Caki2 (cell line): ENCODE results near the gene ZNF160. TPM values are rescaled to one million over a fixed set of nuclear protein-coding genes. Genes with fewer than 3 reads are reported as not detected.
"Not testable (repeated sequence)": the region's sequence is repeated elsewhere in the genome, so short reads cannot be mapped to it uniquely, and the experiment has no call there.

Experiments
- DNase-seq: peaks from one replicate; pipeline ENCODE4 v3.0.0-alpha.2; 2015; ENCODE audit warnings: low read depth
- in situ Hi-C: cut with HindIII; loops from 2 replicates; pipeline ENCODE4 v1.10.0; 2016; ENCODE audit warnings: low sequenced_read_pairs, low pct_unique_long_range_greater_than_20kb, mixed read lengths
- total RNA-seq: library from RNA; depleted of rRNA; stranded (reverse); fragments of >200 nt; shearing (Covaris generic); gene quantifications from 2 replicates; pipeline ENCODE4 v1.2.3, GENCODE V29; 2014; ENCODE audit warnings: low replicate concordance; rRNA removed

Gene ZNF160
- total RNA-seq, result 12.3 and 22.3 TPM in 2 replicates

DNA sequence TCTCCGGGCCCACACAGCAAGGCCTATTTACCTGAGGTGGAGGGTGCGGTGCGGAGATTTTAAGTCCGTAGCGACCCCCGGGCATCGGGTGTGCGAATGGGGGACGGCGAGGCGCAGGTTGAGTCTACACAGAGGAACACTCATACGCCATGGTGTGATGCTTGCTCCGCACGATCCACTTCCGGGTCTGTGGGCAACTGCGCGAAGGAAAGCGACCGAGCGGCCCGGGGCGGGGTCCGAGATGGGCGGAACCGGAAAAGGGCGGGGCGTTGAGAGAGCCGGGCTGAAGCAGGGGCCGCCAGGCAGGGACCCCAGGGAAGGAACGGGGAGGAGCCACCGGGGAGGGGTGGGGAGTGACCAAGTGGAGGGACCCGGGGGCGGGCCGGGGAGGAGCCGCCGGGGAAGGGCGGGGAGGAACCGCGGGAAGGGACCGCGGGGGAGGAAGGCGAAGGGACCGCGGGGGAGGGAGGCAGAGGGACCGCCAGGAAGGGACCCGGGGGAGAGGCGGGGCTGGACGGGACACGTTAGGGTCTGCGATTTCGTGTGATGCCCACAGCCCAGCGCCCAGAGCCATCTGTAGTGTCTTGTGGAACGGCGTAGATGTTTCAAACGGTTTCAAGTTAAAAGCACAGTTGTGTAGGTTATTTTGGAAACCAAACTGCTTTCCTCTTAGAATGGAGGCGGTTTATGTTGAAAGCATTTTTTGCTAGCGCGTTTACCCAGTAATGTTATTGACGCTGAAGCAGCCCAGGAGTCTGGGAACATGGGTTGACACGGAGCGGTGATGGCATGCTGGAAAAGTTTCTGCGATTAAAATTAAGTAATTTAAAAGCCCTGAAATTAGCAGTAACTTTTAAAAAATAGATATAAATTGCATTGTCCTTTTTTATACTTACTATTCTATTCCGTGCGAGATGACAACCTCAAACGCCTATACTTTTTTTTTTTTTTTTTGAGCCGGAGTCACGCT, at the start of gene ZNF160:
TSS of gene ZNF160 (minus strand) at position 189 of the 970 bp plus-strand sequence. CDS start 17,146 bp downstream, outside the sequence.
- in situ Hi-C loops, result no loop called here
- peak; percentile 95 for DNase-seq

- in situ Hi-C loops, result no loop called here
- no peak for DNase-seq
Measured at GRCh38 chr19:53147645-53148044, 44.4 kb upstream of the ZNF160 start.

- no peak for DNase-seq
- in situ Hi-C loops, result no loop called here
Measured at GRCh38 chr19:53140351-53140750, 37.1 kb upstream of the ZNF160 start.

DNA sequence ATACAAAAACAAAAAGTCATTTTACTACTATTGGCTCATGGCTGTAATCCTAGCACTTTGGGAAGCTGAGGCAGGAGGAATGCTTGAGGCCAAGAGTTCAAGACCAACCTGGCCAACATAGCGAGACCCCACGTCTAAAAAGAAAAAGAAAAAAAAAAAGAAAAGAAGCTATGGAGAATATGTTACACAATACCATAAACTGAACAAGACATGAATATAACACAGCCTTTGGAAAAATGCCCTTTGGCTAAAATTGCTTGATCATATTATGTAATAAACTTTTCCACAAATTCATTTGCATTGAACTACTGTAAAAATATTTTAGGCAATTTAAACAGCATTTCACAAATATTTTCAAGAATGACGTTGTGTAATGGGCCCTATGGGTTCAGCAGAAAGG, 33.2 kb upstream of the ZNF160 start:
- in situ Hi-C loops, result no loop called here
- no peak for DNase-seq

DNA sequence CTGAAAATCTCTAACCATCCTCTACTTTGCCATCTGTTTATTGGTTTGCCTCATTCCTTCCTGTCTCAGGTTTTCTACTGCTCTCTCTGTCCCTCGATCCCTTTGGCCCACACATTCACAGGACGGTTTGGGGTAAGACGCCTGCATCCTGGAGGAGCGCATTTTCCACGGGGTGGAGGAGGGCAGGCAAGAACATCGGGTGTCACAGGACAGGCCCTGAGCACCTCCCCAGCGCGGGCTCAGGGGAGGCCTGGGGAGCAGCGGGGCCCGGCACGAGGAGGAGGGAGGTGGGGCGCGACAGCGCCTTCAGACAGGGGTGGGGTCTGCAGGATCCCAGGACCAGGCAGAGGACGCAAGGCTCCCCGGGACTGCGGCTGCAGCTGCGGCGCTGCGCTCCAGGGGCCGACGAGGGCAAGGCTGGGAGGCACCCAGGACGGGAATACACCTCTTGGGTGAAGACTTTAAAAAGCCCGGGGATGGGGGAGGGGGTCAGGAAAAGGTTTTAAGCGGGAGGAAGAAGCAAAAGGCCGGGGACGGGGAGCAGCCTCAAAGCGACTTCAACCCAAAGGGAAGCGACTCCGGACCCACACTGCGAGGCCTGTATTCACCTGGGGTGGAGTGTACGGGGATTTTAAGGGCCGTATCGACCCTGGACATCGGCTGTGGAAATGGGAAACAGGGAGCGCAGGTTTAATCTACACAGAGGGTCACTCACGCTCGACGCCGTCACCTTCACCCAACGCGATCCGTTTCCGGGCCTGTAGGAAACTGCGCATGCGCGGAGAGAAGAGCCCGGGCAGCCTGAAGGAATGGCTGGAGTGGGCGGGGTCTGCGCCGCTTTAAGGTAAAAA, 29.1 kb upstream of the ZNF160 start, which contains the start of gene ZNF415:
TSS of gene ZNF415 (minus strand) at position 770 of the 851 bp plus-strand sequence. CDS start 10,234 bp downstream, outside the sequence.
- DNase-seq, result no peak
- in situ Hi-C loops, result no loop called here

DNA sequence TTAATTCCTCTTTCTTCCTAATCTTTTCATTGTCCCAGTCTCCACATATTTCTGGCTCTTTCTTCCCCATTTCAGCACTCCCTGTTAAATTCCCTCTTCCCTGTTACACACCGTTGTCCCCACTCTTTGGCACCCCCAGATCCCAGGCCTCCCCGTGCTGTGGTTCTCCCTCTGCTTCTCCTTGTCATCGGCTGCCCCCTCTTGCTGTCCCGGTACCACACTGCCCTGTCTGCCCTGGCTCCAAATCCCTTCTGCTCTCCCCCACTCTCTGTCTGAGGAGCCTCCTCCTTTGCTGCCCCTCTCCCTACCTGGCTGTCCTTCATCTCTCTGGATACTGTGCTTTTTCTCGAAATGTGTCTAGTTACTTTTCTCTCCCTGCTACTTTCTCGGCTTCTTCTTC, 28.5 kb upstream of the ZNF160 start:
- in situ Hi-C loops, result no loop called here
- no peak for DNase-seq

- no peak for DNase-seq
Measured at GRCh38 chr19:53131085-53131590, 27.9 kb upstream of the ZNF160 start.

GRCh38 chr19:53130506-53130905, 27.3 kb upstream of the ZNF160 start:
- in situ Hi-C loops, result no loop called here
- DNase-seq, result no peak

More at GRCh38 chr19:53131085-53131590, 27.9 kb upstream of the ZNF160 start:
- in situ Hi-C loops, result no loop called here

DNA sequence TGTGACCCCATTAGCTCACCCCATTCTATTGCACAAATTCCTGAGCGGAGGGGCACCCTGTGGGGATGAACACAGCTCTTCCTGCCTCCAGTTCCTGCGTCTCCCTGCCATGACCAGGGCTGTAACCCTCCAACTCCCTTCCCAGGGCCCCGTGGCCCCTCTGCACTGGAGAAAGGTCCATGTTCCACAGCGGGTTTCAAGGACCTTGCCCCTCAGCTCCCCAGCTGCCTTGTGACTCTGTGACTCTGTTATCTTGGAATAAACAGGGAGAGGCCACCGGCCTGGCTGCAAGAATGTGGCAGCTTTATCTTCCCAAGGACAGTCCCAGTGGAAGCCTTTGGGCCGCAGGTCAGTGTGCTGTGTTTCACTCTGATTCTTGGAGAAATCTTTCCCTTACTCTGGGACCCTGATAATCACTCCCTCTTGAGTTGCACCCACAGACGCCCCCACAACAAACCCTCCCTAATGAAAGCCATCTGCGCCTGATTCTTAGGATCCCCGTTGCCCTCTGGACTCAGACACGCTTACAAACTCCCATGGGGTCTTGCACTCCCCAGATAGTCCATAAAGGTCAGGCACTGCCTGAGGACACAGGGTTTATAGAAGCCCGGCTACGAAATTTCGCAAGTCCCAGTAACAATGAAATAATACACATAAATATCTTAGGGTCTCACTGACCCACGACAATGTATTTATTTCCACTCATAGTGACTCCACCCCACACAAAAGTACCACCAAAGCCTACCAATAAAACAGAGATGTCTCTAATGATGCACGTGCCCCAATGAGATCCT, 23.7 kb upstream of the ZNF160 start:
- in situ Hi-C loops, DNase-seq: not testable (repeated sequence)

DNA sequence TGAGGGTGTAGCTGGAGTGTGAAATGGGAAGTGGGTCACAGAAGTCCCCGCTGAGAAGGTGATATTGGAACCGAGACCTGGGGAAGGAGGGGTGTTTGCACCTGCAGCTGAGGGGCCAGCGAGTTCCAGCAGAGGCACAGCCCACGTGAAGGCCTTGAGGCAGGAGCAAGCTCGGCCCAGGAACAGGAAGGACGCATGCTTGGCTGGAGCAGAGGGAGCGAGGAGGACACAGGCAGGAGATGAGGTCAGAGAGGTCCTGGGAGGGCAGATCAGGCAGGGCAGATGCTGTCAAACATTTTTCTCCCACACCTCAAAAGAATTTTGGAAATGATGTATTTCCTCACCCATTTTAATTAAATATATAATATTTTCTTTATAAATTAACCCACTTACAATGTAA, 20.2 kb upstream of the ZNF160 start:
- DNase-seq, result no peak
- in situ Hi-C loops, result no loop called here

DNA sequence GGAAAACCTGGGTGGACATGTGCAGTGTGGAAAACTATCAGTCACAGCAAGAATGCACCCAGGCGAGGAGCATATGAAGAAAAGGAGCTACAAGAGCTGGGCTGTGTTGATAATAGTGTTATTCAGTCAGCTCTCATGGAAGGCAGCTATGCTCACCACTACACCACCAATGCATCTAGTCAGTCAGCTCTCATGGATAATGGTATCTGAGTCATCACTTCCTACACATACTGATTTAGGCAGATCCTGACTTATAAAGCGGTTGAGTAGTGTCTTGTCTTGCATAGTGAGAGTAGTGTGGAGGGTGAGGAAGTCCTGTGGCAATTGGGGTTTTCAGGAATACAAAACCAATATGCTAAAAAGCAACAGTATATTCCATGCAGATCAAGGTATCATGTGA, 9.1 kb upstream of the ZNF160 start:
- in situ Hi-C loops, result no loop called here
- DNase-seq, result no peak

- in situ Hi-C loops, result no loop called here
- DNase-seq, result no peak
Measured at GRCh38 chr19:53109527-53109926, 6.3 kb upstream of the ZNF160 start.

DNA sequence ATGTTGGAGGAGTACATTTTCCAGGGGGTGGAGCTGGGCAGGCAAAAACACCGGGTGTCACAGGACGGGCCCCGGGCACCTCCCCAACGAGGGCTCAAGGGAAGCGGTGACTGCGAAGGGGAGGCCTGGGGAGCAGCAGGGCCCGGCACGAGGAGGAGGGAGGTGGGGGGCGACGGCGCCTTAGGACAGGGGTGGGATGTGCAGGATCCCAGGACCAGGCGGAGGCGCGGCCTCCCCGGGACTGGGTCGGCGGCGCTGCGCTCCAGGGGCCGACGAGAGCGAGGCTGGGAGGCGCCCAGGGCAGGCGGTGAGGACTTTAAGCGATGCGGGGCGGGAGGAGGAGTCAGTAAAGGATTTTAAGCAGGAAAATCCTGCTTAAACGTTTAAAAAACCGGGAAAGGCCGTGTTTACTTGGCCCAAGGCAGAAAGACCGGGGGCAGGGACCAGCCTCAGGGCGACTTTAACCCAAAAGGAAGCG, 427 bp downstream of the ZNF160 start:
- in situ Hi-C loops, result no loop called here
- DNase-seq, result peak; percentile 44

DNA sequence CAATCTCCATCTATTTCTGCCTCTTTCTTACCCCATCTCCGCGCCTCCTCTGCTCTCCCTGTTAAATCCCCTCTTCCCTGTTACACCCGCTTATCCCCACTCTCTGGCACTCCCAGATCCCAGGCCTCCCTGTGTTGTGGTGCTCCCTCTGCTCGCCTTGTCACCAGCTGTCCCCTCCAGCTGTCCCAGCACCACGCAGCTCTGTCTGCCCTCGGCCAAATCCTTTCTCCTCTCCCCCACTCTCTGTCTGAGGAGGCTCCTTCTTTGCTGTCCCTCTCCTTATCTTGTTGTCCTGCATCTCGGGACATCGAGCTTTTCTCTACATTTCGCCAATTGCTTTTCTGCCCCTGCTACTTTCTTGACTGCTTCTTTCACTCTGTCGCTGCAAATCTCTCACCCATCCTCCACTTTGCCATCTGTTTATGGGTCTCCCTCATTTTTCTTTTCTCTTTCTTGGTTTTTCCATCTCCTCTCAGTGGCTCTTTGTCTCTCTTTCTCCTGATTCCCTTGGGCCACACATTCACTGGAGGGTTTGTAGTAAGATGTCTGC, 941 bp downstream of the ZNF160 start:
- in situ Hi-C loops, result no loop called here
- DNase-seq, result no peak

GRCh38 chr19:53101518-53101917, 1.7 kb downstream of the ZNF160 start:
- in situ Hi-C loops, result no loop called here
- no peak for DNase-seq

DNA sequence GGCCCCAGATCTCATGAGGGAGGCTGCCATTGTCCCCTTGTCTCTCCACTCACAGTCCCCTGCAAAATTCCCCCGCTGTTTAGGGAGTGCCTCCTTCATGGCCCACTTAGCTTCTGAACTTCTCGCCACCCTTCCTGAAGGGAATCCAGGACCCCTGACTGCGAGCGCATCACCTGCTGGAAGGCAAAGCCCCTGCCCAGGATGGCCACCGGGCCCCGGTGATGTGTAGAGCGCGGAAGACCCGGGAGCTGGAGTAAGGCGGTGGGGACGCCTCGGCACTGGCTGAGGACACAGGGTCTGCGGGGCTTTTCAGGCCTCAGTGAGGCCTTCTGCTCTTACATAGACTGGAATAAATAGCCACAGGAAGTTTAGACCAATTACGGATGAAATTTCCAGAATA, 4.7 kb downstream of the ZNF160 start:
- in situ Hi-C loops, DNase-seq: not testable (repeated sequence)

DNA sequence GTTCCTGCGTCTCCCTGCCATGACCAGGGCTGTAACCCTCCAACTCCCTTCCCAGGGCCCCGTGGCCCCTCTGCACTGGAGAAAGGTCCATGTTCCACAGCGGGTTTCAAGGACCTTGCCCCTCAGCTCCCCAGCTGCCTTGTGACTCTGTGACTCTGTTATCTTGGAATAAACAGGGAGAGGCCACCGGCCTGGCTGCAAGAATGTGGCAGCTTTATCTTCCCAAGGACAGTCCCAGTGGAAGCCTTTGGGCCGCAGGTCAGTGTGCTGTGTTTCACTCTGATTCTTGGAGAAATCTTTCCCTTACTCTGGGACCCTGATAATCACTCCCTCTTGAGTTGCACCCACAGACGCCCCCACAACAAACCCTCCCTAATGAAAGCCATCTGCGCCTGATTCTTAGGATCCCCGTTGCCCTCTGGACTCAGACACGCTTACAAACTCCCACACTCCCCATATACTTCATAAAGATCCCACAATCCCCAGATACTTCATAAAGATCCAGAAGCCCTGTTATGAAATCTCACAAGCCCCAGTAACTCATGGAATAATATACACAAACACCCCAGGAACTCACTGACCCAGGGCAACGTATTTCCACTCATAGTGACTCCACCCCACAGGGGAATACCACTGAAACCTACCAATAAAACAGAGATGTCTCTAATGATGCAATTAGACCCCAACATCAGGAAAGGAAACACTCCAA, 6.1 kb downstream of the ZNF160 start:
- DNase-seq, in situ Hi-C loops: not testable (repeated sequence)
